ENCODE data around the gene TENM4. TPM values are rescaled to one million over a fixed set of nuclear protein-coding genes. Genes with fewer than 3 reads are reported as not detected.
"Not testable (repeated sequence)": the region's sequence is repeated elsewhere in the genome, so short reads cannot be mapped to it uniquely, and the experiment has no call there.

TENM4 gene
- total RNA-seq, 1 donor from 2014 or later: under 0.01 TPM

DNA sequence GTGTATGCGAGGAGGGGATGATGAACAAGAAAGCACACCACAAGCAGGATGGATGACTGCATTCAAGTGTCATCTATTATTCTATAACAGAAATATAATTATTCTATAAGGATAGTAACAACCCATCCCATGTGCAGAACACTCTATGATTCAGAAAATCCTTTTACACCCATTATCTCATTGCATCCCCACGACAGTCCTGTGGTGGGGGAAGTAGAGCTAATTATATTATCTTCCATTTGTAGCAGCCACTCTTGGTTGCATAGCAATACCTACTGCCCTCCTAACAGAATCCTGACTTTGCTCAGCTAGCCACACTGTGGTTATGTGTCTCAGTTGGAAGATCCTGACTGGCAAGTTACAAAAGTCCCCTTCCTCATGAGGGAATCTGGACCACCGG is 459.7 kb downstream of the TENM4 start:
- DNase-seq (ENCODE audit: low read depth in 2 of 2): no peak

GRCh38 chr11:78978831-78979230 is 462.0 kb downstream of the TENM4 start:
- DNase-seq (ENCODE audit: low read depth in 2 of 2): no peak

DNA sequence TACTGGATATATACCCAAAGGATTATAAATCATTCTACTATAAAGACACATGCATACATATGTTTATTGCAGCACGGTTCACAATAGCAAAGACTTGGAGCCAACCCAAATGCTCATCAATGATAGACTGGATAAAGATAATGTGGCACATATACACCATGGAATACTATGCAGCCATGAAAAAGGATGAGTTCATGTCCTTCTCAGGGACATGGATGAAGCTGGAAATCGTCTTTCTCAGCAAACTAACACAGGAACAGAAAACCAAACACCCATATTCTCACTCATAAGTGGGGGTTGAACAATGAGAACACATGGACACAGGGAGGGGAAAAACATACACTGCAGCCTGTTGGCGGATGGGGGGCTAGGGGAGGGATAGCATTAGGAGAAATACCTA is 463.0 kb downstream of the TENM4 start:
- not testable (repeated sequence) for DNase-seq (ENCODE audit: low read depth in 2 of 2)

GRCh38 chr11:78977009-78977408 is 463.8 kb downstream of the TENM4 start:
- no peak for DNase-seq (ENCODE audit: low read depth in 2 of 2)

DNA sequence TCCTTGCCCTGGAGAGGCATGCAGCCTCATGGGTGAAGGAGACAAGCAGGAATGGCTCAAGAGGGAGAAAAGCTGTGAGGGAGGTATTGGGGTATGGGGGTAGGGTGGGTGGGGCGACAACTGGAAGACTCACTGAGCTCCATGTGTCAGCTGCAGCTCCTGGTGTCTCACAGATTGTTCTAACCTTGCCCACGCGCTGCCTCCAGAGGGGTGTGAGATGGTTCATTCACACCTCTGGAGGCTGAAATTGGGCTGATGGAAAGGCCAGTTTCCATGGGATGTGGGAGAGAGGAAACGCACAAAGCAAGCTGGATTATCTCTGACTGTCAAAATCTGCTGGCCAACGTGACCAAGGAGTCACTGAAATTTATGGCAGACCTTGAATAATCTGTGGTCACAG is 465.7 kb downstream of the TENM4 start:
- no peak for DNase-seq (ENCODE audit: low read depth in 2 of 2)

DNA sequence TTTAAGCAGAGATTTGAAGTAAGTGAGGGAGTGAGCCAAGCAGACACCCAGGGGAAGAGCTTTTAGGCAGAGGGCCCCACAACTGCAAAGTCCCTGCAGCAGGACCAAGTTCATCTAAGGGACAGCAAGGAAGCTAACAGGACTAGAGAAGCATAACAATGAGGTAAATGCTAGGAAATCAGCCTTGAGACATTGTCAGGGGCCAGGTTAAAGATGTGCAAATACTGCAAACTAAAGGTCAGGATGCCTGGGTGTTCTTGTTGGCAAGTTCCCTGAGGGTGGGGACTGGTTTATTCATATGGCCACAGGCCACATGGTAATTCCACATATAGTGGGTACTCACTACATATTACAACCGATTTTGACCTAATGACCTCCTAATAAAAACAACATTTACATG is 467.0 kb downstream of the TENM4 start:
- no peak for DNase-seq (ENCODE audit: low read depth in 2 of 2)

DNA sequence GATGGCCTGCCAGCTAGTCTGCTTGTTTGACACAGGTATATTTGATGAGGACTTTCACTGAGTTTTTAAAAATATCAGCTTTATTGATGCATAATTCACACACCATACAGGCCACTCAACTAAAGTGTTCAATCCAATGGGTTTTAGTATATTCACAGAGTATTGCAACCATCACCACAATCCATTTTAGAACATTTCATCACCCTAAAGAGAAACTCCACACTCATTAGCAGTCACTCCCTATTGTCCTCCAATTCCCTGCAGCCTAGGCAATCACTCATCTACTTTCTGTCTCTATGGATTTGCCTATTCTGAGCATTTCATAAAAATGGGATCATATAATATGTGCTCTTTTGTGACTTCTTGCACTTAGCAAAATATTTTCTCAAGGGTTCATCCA is 468.2 kb downstream of the TENM4 start:
- no peak for DNase-seq (ENCODE audit: low read depth in 2 of 2)

- DNase-seq (ENCODE audit: low read depth in 2 of 2): no peak
Observed at GRCh38 chr11:78972177-78972576, 468.7 kb downstream of the TENM4 start.

GRCh38 chr11:78967811-78968210 is 473.0 kb downstream of the TENM4 start:
- no peak for DNase-seq (ENCODE audit: low read depth in 2 of 2)

GRCh38 chr11:78965432-78965831 is 475.4 kb downstream of the TENM4 start:
- DNase-seq (ENCODE audit: low read depth in 2 of 2): no peak

- no peak for DNase-seq (ENCODE audit: low read depth in 2 of 2)
Observed at GRCh38 chr11:78961937-78962701, 478.7 kb downstream of the TENM4 start.

- peak in 1 of 2 donors; percentile 3 for DNase-seq (ENCODE audit: low read depth in 2 of 2)
Observed at GRCh38 chr11:78961247-78961646, 479.6 kb downstream of the TENM4 start.

GRCh38 chr11:78958444-78958843 is 482.4 kb downstream of the TENM4 start:
- DNase-seq (ENCODE audit: low read depth in 2 of 2): no peak

DNA sequence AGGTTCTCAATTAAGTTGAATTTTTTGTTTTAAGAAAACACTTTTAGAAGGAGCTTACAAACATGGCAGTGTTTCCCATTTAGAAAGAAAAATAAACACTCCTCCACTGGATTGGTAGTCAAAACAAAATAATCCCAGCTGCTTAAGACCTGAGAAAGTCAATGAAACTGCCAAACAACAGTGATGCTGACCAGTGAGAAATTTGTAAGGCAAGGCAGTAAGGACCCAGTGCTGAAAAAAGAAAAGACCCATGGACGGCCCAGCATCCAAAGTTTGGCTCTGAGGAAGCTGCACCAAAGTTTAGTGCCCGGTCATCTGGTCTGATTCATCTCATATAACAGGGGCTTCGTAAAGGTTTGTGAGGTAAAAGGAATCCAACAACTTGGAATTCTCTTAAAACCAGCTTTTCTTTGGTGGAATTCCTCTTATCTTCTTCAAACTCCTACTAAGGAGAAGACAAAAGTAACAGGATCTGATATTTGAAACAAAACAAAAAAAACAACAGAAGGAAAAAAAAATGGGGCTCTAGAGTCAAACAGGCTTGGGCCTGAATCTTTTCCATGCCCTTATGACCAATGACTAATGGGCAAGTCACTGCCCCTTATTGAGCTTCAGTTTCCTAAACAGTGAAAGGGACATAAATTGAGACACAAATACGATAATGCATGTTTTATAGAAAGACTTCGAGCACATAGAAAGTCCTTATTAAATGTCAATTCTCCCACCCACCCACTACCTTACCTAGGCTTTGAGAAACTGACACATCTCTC is 483.2 kb downstream of the TENM4 start:
- no peak for DNase-seq (ENCODE audit: low read depth in 2 of 2)

- DNase-seq (ENCODE audit: low read depth in 2 of 2): no peak
Observed at GRCh38 chr11:78954696-78955095, 486.1 kb downstream of the TENM4 start.

DNA sequence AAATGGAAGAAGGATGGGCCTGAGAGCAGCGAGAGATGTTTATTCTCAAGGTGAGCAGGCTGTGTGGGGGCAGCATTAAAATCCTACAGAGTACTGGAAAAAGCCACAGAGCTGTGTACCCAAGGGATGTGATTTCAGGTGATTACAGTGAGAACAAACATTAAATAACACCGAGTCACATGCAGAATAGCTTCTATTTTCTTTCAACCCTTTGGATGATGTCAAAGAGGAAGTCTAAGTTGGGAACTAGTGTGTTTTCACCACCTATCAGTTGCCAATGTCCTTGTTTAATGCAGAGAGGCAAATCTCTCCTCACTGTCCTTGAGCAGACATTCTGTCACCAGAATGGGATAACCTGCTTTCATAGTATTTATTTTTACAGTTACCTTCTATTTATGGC is 486.6 kb downstream of the TENM4 start:
- no peak for DNase-seq (ENCODE audit: low read depth in 2 of 2)

DNA sequence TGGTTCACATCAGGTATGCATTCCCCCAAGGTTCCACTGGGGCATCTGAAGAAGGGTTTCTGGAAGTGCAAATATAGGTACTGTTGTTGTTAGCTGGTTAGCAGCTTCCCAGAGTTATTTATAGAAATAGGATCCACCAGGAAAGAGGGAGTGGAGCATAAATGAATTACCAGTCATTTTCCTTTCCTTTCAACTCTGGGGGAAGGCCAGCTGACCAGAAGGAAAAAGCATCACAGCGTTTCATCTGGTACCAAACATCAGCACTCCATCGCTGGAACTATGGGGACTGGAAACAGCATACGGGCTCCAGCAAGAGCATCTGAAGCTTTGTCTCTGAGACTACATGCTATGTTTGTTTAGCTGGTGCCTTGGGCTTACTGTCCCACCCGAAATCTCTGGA is 487.9 kb downstream of the TENM4 start:
- no peak for DNase-seq (ENCODE audit: low read depth in 2 of 2)

DNA sequence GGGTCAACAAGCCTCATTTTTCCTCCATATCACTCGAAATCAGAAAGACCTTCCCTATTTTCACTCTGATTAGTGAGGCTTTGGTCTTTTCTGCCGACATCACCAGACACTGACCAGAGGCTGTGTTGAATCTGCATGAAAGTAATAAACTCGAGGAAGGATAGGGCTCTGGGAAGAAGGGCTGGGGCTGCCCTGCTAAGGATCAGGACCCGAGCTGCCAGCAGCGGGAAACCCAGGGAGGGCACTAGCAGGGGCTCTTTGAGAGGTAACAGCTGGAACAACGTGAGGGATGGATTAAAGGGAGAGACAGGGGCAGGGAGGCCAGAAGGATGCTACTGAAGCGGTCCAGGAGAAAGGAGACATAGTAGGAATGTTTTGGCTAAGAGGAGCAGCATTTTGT is 488.7 kb downstream of the TENM4 start:
- DNase-seq (ENCODE audit: low read depth in 2 of 2): no peak

DNA sequence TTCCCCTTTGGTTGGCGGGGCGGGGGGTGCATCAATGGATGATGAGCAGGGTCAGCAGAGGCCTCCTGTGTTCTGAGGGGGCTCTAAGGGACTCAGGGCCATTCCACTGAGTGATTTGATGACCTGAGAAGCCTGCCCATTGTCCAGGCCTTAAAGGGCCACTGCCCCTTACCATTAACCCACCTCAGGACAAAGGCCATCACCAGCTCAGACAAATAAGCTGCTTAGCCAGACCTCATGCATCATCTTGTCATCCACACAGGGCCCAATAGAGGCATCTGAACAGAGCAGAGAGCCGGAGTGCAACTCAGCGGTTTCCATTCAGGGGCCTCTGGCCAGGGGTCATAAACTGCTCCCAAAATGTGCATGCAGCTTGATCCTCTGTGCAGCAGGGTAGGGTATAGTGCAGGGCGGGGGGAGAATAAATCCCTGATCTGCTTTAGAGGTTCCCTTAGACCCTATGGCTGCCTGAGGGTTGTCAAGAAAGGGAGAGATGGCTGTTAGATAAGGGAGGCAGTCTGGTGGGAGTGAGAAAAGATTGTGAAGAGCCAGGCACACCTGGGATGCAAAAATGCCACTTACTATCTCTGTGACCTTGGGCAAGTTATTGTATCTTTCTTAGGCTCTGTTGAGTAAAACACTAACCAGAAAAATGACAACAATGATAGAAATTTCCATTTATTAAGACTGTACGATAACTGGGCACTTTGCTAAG is 490.7 kb downstream of the TENM4 start:
- no peak for DNase-seq (ENCODE audit: low read depth in 2 of 2)

- no peak for DNase-seq (ENCODE audit: low read depth in 2 of 2)
Observed at GRCh38 chr11:78946945-78947902, 493.6 kb downstream of the TENM4 start.

GRCh38 chr11:78943841-78944240 is 497.0 kb downstream of the TENM4 start:
- DNase-seq (ENCODE audit: low read depth in 2 of 2): no peak

All from dermis microvascular lymphatic vessel endothelial cell (primary cell).